NCI-H2227 (cell line): Measurements from ENCODE around the gene PKIB.
"Not testable (repeated sequence)": the region's sequence is repeated elsewhere in the genome, so short reads cannot be mapped to it uniquely, and the experiment has no call there.

ENCODE experiments used
- DNase-seq: peaks from one replicate; lab custom pipeline; 2025; ENCODE audit not compliant: unreplicated experiment; lab: John Stamatoyannopoulos, UW

Gene PKIB

GRCh38 chr6:122620428-122620827, 10.2 kb downstream of the PKIB start:
- no peak for DNase-seq

GRCh38 chr6:122620902-122621301, 10.7 kb downstream of the PKIB start:
- no peak for DNase-seq

GRCh38 chr6:122621638-122622037, 11.4 kb downstream of the PKIB start:
- no peak for DNase-seq

GRCh38 chr6:122622479-122622878, 12.3 kb downstream of the PKIB start:
- no peak for DNase-seq

- DNase-seq, result no peak
Observed at GRCh38 chr6:122623279-122623678, 13.1 kb downstream of the PKIB start.

GRCh38 chr6:122624853-122625252, 14.6 kb downstream of the PKIB start:
- DNase-seq, result no peak

- no peak for DNase-seq
Observed at GRCh38 chr6:122628714-122629113, 18.5 kb downstream of the PKIB start.

GRCh38 chr6:122631571-122632249, 21.5 kb downstream of the PKIB start:
- DNase-seq, result no peak

- no peak for DNase-seq
Observed at GRCh38 chr6:122640366-122640765, 30.2 kb downstream of the PKIB start.

- no peak for DNase-seq
Observed at GRCh38 chr6:122641819-122642218, 31.6 kb downstream of the PKIB start.

GRCh38 chr6:122642604-122643003, 32.4 kb downstream of the PKIB start:
- not testable (repeated sequence) for DNase-seq

- DNase-seq, result no peak
Observed at GRCh38 chr6:122645256-122645655, 35.1 kb downstream of the PKIB start.

- DNase-seq, result no peak
Observed at GRCh38 chr6:122647765-122648164, 37.6 kb downstream of the PKIB start.

- DNase-seq, result no peak
Observed at GRCh38 chr6:122648726-122649125, 38.5 kb downstream of the PKIB start.

- DNase-seq, result no peak
Observed at GRCh38 chr6:122649701-122650100, 39.5 kb downstream of the PKIB start.

GRCh38 chr6:122650403-122650802, 40.2 kb downstream of the PKIB start:
- DNase-seq, result no peak

- DNase-seq, result no peak
Observed at GRCh38 chr6:122651031-122651430, 40.8 kb downstream of the PKIB start.

- no peak for DNase-seq
Observed at GRCh38 chr6:122651604-122652003, 41.4 kb downstream of the PKIB start.

GRCh38 chr6:122652431-122652830, 42.2 kb downstream of the PKIB start:
- no peak for DNase-seq

GRCh38 chr6:122653094-122653493, 42.9 kb downstream of the PKIB start:
- no peak for DNase-seq

GRCh38 chr6:122654012-122654411, 43.8 kb downstream of the PKIB start:
- DNase-seq, result no peak

GRCh38 chr6:122657601-122658000, 47.4 kb downstream of the PKIB start:
- no peak for DNase-seq

GRCh38 chr6:122660296-122660695, 50.1 kb downstream of the PKIB start:
- no peak for DNase-seq
